Right lobe of liver (tissue), 6 donors: ENCODE data around the gene NCBP1. TPM values are rescaled to one million over a fixed set of nuclear protein-coding genes. Genes with fewer than 3 reads are reported as not detected.
A peak's percentile ranks its signal among the peaks of the same experiment; 100 is the strongest.

Source experiments
- ATAC-seq, 4 donors: fragments of 200-7000 bp; cut with Tn5 transposase; one replicate each; pipeline ENCODE4 v1.9.1; 2020; ENCODE audit warnings: mild to moderate bottlenecking in 4 of 4, moderate library complexity in 4 of 4
- DNase-seq, 3 donors: peaks; one replicate each; pipeline ENCODE4 v3.0.0-alpha.2; 2020
- H3K27ac ChIP-seq, 3 donors: fragments of 200-600 bp; one replicate each; pipeline ENCODE4 v1.8.0; 2022
- H3K27me3 ChIP-seq, 2 donors: fragments of 200-600 bp; one replicate each; pipeline ENCODE4 v1.8.0; 2022
- H3K36me3 ChIP-seq, 4 donors: fragments of 200-600 bp; sonication (generic) in 1 of 4; one replicate each; pipeline versions ENCODE4 v1.5.1 to v1.8.0; 2017 to 2022; ENCODE audit warnings: control low read depth in 1 of 4
- H3K4me1 ChIP-seq, 4 donors: fragments of 200-600 bp; sonication (generic) in 1 of 4; one replicate each; pipeline versions ENCODE4 v1.5.1 to v1.8.0; 2017 to 2022; ENCODE audit warnings: control low read depth in 1 of 4
- H3K4me3 ChIP-seq, 3 donors: fragments of 200-600 bp; one replicate each; pipeline ENCODE4 v1.8.0; 2022
- H3K9me3 ChIP-seq, 4 donors: fragments of 200-600 bp; sonication (generic) in 1 of 4; one replicate each; pipeline versions ENCODE4 v1.5.1 to v1.8.0; 2017 to 2022; ENCODE audit warnings: control low read depth in 1 of 4
- CTCF ChIP-seq, 4 donors: fragments of 200-600 bp in 3 of 4; fragments of 450-650 bp in 1 of 4; IDR thresholded peaks; one replicate each; pipeline versions ENCODE4 v1.5.1 to v1.8.0; 2016 to 2022; ENCODE audit warnings: antibody characterized with exemption in 4 of 4, mild to moderate bottlenecking in 2 of 4
- POLR2A ChIP-seq: fragments of 450-650 bp; IDR thresholded peaks from one replicate; pipeline ENCODE4 v1.6.1; 2017; ENCODE audit warnings: antibody characterized with exemption, mild to moderate bottlenecking
- WGBS: methylation state at CpG from one replicate; pipeline ENCODE4 v1.1.6; 2018; ENCODE audit warnings: low coverage, low lambda C conversion rate; ENCODE audit not compliant: insufficient coverage; ENCODE audit errors: missing lambda C conversion rate; 5-methylcytosine and 5-hydroxymethylcytosine counted together
- intact Hi-C, 2 donors: fragments of 100-400 bp; cut with DNase I; formaldehyde crosslinking; loops; one replicate each; pipeline versions ENCODE4 v1.11.2 to v1.14.1; 2022
- total RNA-seq, 6 experiments: library from RNA; depleted of rRNA in 2 of 6; stranded (reverse); fragments of >200 nt in 2 of 6; fragmentation: NEBNext Ultra II Directional in 3 of 6; extraction: Animal tissue kit (Norgen Biotek cat#: 25700) in 3 of 6; gene quantifications; one replicate each; pipeline versions ENCODE4 v1.1.0 to v1.2.4, GENCODE V29; 2016 to 2023
- donor health status: DM: no; HTN: yes; CAD: no.
- donor health status: DM: no; HTN: no; CAD: no.
- donor health status: DM: no; HTN: no; CAD: no.
- donor health status: DM: no; HTN: yes; CAD: no.
- donor health status: DM: no; HTN: yes; CAD: no.

NCBP1 gene
- total RNA-seq, 6 experiments from 2014 or later = 10.9 to 15.3 (median 12.5) TPM

DNA sequence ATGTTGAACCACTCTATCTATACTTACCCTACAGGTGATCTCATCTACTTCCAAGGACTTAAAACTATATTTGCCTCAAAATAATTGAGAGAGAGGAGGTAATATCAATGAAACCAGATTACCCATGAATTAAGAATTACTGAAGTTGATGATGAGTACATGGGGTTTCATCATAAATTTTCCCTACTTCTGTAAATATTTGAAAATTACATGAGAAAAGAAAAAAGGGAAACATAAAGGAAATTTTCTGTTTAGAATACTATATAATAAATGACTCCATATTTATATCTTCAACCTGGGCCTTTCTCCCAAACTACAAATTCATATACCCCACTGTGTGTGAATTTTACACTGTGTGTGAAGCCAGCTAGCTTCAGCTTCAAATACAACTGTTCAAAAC is 3.0 kb upstream of the NCBP1 start:
- DNase-seq = no peak
- no peak overlapping the region for H3K4me3 ChIP-seq
- ATAC-seq = no peak
- H3K4me1 ChIP-seq = peaks cover 0 to 18% (median 7%) of the 10 kb centered on the region in 4 donors
- intact Hi-C loops = no loop called here
- TF ChIP-seq CTCF (IDR thresholded peaks at IDR 0.05) = no peak
- no peak for TF ChIP-seq POLR2A
- no peaks in the 10 kb centered on the region for H3K9me3 ChIP-seq
- H3K27me3 ChIP-seq = no peaks in the 10 kb centered on the region
- peaks cover 0 to 1% (median 0%) of the 10 kb centered on the region in 4 donors for H3K36me3 ChIP-seq
- H3K27ac ChIP-seq = no peak overlapping the region

- Histone ChIP-seq H3K36me3 (no peaks in the 10 kb centered on the region), H3K4me1 (peaks cover 0 to 31% (median 6%) of the 10 kb centered on the region in 4 donors), H3K27me3 (no peaks in the 10 kb centered on the region), H3K9me3 (no peaks in the 10 kb centered on the region), H3K4me3 (peak overlapping the region; percentile 76 to 91 (median 88)), H3K27ac (peak overlapping the region; percentile 92 to 95 (median 95))
- intact Hi-C loops = no loop called here
- no peak for TF ChIP-seq POLR2A
- no peak for TF ChIP-seq CTCF (IDR thresholded peaks at IDR 0.05)
- ATAC-seq (peak; percentile 14 to 21 (median 16)), DNase-seq (peak in 2 of 3 donors; percentile 53 to 60)
- WGBS = under 1% methylated on average over 27 of the region's 27 CpGs
Measured at GRCh38 chr9:97632248-97632984, 1.2 kb upstream of the NCBP1 start.

GRCh38 chr9:97633859-97634490 is 354 bp downstream of the NCBP1 start:
- ATAC-seq = no peak

DNA sequence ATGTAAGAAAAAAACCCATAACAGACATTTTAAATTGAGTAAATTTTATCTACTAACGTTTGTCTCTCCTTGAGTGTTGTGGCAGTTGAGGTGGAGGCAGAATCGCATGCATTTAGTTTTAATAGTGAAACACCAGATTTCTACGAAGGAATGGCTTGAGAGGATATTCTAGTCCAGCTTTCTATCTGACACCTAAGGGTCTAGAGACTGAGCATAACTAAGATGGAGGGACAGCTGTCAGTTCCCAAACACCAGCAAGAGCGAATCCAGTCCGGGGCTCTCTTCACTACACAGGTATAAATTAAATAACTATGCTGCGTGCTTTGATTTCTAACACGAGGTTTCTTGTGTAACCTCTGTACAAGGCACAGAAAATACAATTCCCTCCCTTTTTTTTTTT is 1.4 kb downstream of the NCBP1 start:
- no peak for DNase-seq
- TF ChIP-seq CTCF (IDR thresholded peaks at IDR 0.05) = no peak
- no peak for TF ChIP-seq POLR2A

More at GRCh38 chr9:97633859-97634490, 354 bp downstream of the NCBP1 start:
- WGBS = 1% methylated on average over 11 of the region's 43 CpGs
- H3K27ac ChIP-seq = peak overlapping the region; percentile 92 to 95 (median 95)
- no peaks in the 10 kb centered on the region for H3K9me3 ChIP-seq
- peaks cover 0 to 31% (median 9%) of the 10 kb centered on the region in 4 donors for H3K4me1 ChIP-seq
- H3K4me3 ChIP-seq = peak overlapping the region; percentile 76 to 91 (median 88)
- intact Hi-C loops = no loop called here
- H3K27me3 ChIP-seq = no peaks in the 10 kb centered on the region
- no peaks in the 10 kb centered on the region for H3K36me3 ChIP-seq
- no peak for TF ChIP-seq CTCF (IDR thresholded peaks at IDR 0.05)
- TF ChIP-seq POLR2A = peak; percentile 3
- DNase-seq = no peak

More for the DNA sequence above, 1.4 kb downstream of the NCBP1 start:
- WGBS = 61% methylated on average over 7 of the region's 7 CpGs
- H3K4me1 ChIP-seq = peaks cover 0 to 35% (median 9%) of the 10 kb centered on the region in 4 donors
- no peak overlapping the region for H3K27ac ChIP-seq
- H3K36me3 ChIP-seq = no peaks in the 10 kb centered on the region
- intact Hi-C loops = no loop called here
- H3K4me3 ChIP-seq = peak overlapping the region in 2 of 3 donors; percentile 88 to 91
- H3K9me3 ChIP-seq = no peaks in the 10 kb centered on the region
- H3K27me3 ChIP-seq = no peaks in the 10 kb centered on the region
- ATAC-seq = no peak
